Right ventricle myocardium superior (tissue), 1 donor: ENCODE results near the gene RTP2. TPM values are rescaled to one million over a fixed set of nuclear protein-coding genes. Genes with fewer than 3 reads are reported as not detected.

ENCODE experiments used
- total RNA-seq: library from RNA; stranded (reverse); fragmentation: NEBNext Ultra II Directional; extraction: Animal tissue kit (Norgen Biotek cat#: 25700); gene quantifications from one replicate; pipeline ENCODE4 v1.2.1, GENCODE V29; 2021
- donor health status: DM: no; HTN: yes; CAD: no; lungs with severe emphysema.

The RTP2 gene
- total RNA-seq, 1 donor from 2014 or later, result not detected

Other genes starting within 250 kb of the RTP2 start
- not detected for gene SST, start 32.2 kb downstream of the RTP2 start, total RNA-seq
- gene BCL6, start 42.9 kb upstream of the RTP2 start, total RNA-seq, result 82.1 TPM